NT2/D1 (cell line): ENCODE data around the gene CACNA1I.

Source experiments
- SUZ12 ChIP-seq: IDR thresholded peaks from 2 replicates; pipeline ENCODE4 v1.6.1; 2011; ENCODE audit not compliant: insufficient read length, insufficient read depth; ENCODE audit errors: extremely low read depth
- YY1 ChIP-seq: IDR thresholded peaks from 2 replicates; pipeline ENCODE4 v1.6.1; 2011; ENCODE audit not compliant: insufficient read length, insufficient read depth
- ZNF274 ChIP-seq: IDR thresholded peaks from 2 replicates; pipeline ENCODE4 v1.6.1; 2011; ENCODE audit warnings: mild to moderate bottlenecking, low read depth, low read length

- TF ChIP-seq YY1, result no peak
- TF ChIP-seq SUZ12, result no peak
- TF ChIP-seq ZNF274, result no peak
These were observed 44.9 kb upstream of the CACNA1I start for GRCh38 chr22:39525658-39525975.
